OCI-LY1 (cell line): Measurements from ENCODE around the gene TMEM198.

Source experiments
- H2AFZ ChIP-seq: fragments of 200-600 bp; sonication (generic), shearing (Covaris generic); 2 replicates; pipeline ENCODE4 v1.6.0; 2014; ENCODE audit warnings: antibody characterized with exemption, mild to moderate bottlenecking, low read length
- H3F3A ChIP-seq: fragments of 200-600 bp; sonication (generic), shearing (Covaris generic); 2 replicates; pipeline ENCODE4 v1.6.0; 2014; ENCODE audit warnings: mild to moderate bottlenecking, antibody characterized with exemption, low read length, moderate library complexity; ENCODE audit not compliant: insufficient read depth
- H3K27ac ChIP-seq: fragments of 200-600 bp; sonication (generic); 2 replicates; pipeline ENCODE4 v1.5.1; 2014; ENCODE audit warnings: low read length, mixed run types, mild to moderate bottlenecking, low read depth; ENCODE audit not compliant: poor library complexity, severe bottlenecking
- H3K27me3 ChIP-seq: fragments of 200-600 bp; sonication (generic); 2 replicates; pipeline ENCODE4 v1.6.0; 2014; ENCODE audit warnings: antibody characterized with exemption, mild to moderate bottlenecking, low read length, moderate library complexity; ENCODE audit not compliant: insufficient read depth
- H3K36me3 ChIP-seq: fragments of 200-600 bp; sonication (generic); 2 replicates; pipeline ENCODE4 v1.6.1; 2014; ENCODE audit warnings: mild to moderate bottlenecking, antibody characterized with exemption, low read length, moderate library complexity, mixed read lengths; ENCODE audit not compliant: insufficient read depth
- H3K4me1 ChIP-seq: fragments of 200-600 bp; sonication (generic); 2 replicates; pipeline ENCODE4 v1.5.1; 2014; ENCODE audit warnings: mild to moderate bottlenecking, low read length, moderate library complexity; ENCODE audit not compliant: insufficient read depth, severe bottlenecking
- H3K4me2 ChIP-seq: fragments of 200-600 bp; sonication (generic), shearing (Covaris generic); 2 replicates; pipeline ENCODE4 v1.6.1; 2014; ENCODE audit warnings: low read length
- H3K4me3 ChIP-seq: fragments of 200-600 bp; sonication (generic); 2 replicates; pipeline ENCODE4 v1.5.1; 2014; ENCODE audit warnings: low read length, low read depth, mild to moderate bottlenecking, mixed read lengths; ENCODE audit not compliant: poor library complexity, severe bottlenecking
- H3K79me2 ChIP-seq: fragments of 200-600 bp; shearing (Covaris generic); 2 replicates; pipeline ENCODE4 v1.6.1; 2016; ENCODE audit warnings: mixed run types, low read length, mixed read lengths; ENCODE audit not compliant: insufficient read depth
- H3K9ac ChIP-seq: fragments of 200-600 bp; sonication (generic), shearing (Covaris generic); 2 replicates; pipeline ENCODE4 v1.6.1; 2014; ENCODE audit warnings: mild to moderate bottlenecking, low read length, mixed read lengths
- H3K9me2 ChIP-seq: fragments of 200-600 bp; sonication (generic), shearing (Covaris generic); 2 replicates; pipeline ENCODE4 v1.6.1; 2014; ENCODE audit warnings: low read depth, mild to moderate bottlenecking, low read length, mixed read lengths
- H3K9me3 ChIP-seq: fragments of 200-600 bp; shearing (Covaris generic); 2 replicates; pipeline ENCODE4 v1.6.1; 2014; ENCODE audit warnings: low read length, mixed read lengths
- H4K20me1 ChIP-seq: fragments of 200-600 bp; sonication (generic), shearing (Covaris generic); 2 replicates; pipeline ENCODE4 v1.6.0; 2016; ENCODE audit warnings: mild to moderate bottlenecking, low read length; ENCODE audit not compliant: insufficient read depth
- EZH2 ChIP-seq: fragments of 200-600 bp; sonication (generic), shearing (Covaris generic); IDR thresholded peaks from 2 replicates; pipeline ENCODE4 v1.8.0; 2017; ENCODE audit warnings: borderline replicate concordance, mixed run types, mild to moderate bottlenecking, antibody characterized with exemption, low read length, moderate library complexity, mixed read lengths
- TF ChIP-seq, protein P1 (sequence below): fragments of 200-600 bp; sonication (generic), shearing (Covaris generic); IDR thresholded peaks from 2 replicates; pipeline ENCODE4 v1.5.1; 2017; ENCODE audit warnings: mild to moderate bottlenecking, antibody characterized with exemption, low read length, moderate library complexity, mixed read lengths

Gene TMEM198

DNA sequence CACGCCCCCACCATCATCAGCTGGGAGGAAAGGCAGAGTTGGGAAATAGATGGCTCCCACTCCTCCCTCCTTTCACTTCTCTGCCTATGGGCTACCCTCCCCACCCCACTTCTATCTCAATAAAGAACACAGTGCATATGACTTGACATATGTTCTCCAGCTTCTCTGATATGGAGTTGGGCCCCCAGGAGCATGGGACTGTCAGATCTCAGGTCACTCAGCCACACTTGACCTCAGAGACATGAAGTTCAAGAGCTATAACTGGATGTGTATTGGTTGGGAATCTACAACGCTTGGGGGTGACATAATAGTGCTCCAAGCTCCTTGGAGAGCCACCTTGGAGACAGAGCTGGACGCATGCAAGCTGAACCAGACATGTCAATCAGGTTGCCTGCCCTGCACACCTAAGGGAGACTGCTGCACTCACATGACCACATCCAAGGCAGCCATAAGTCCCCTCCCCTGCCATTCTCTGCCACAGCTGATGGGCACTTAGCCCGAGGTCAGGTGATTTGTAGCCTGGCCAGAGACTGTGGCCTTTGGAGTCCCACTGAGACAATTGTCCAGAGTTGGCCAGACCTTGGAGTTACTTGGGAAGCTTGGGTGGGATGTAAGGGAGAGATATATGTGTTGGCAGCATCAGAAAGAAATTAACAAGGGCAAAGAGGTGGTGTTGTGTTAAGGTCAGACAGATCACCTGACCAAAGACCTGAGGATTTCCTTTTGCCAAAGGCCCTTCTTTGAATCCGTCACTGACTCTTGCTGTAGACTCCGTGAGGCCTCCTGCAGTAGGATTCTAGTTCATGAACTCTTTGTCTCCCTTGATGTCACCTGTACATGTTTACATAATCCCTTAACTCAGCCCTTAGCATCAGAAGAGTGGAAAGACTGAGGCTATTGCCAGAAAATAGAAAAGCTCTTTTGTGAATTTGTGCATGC, 32.0 kb downstream of the TMEM198 start:
- no peaks in the 10 kb centered on the region for H3F3A ChIP-seq
- H3K4me2 ChIP-seq, result no peak overlapping the region
- H3K9ac ChIP-seq, result no peak overlapping the region
- H3K4me1 ChIP-seq, result no peaks in the 10 kb centered on the region
- no peaks in the 10 kb centered on the region for H3K9me3 ChIP-seq
- H3K27ac ChIP-seq, result no peak overlapping the region
- H4K20me1 ChIP-seq, result no peaks in the 10 kb centered on the region
- no peak overlapping the region for H2AFZ ChIP-seq
- H3K79me2 ChIP-seq, result no peaks in the 10 kb centered on the region
- H3K36me3 ChIP-seq, result no peaks in the 10 kb centered on the region
- no peaks in the 10 kb centered on the region for H3K27me3 ChIP-seq
- no peak overlapping the region for H3K4me3 ChIP-seq
- TF ChIP-seq, protein P1, sequence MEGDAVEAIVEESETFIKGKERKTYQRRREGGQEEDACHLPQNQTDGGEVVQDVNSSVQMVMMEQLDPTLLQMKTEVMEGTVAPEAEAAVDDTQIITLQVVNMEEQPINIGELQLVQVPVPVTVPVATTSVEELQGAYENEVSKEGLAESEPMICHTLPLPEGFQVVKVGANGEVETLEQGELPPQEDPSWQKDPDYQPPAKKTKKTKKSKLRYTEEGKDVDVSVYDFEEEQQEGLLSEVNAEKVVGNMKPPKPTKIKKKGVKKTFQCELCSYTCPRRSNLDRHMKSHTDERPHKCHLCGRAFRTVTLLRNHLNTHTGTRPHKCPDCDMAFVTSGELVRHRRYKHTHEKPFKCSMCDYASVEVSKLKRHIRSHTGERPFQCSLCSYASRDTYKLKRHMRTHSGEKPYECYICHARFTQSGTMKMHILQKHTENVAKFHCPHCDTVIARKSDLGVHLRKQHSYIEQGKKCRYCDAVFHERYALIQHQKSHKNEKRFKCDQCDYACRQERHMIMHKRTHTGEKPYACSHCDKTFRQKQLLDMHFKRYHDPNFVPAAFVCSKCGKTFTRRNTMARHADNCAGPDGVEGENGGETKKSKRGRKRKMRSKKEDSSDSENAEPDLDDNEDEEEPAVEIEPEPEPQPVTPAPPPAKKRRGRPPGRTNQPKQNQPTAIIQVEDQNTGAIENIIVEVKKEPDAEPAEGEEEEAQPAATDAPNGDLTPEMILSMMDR, result no peak
- TF ChIP-seq EZH2, result no peak
- no peaks in the 10 kb centered on the region for H3K9me2 ChIP-seq

DNA sequence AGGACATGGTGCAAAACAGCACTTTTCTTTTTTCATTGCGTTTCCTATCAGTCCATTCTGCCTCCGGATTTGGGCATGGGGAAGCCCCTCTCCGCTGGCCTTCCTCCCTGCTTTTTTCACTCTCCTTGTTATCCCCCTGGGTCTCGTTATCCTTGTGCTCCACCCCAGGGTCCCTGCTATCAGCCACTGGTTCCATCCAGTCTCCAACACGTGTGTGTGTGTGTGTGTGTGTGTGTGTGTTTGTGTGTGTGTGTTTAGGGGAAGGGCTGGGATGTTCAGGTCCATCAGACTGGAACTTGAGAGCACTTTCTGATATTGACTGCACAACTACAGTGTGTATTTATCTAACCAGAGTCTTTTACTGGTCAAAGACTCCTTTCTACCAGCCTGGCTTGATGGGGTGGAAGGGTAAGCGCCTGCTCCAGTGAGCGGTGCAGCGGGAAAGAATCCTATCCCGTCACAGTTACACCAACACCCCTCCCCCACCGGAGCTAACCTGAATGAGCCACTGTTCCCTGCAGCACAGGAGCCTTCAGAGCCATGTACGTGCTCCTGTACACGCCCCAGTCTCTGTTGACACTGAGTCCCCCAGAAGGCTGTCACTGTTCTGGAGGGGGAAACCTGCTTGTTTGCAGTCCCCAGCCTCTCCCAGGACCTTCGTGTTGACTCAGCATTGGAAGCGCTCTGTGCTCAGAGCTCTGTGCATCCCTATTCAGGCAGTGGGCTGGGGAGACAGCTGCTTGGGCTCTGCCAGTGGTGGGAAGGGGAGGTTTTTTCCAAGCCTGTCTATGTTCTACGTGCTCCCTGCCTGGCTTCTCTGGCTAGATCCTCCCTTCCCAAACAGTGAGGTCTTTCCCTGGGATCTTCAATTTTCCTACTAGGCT, 32.9 kb downstream of the TMEM198 start:
- Histone ChIP-seq H3K4me2 (no peak overlapping the region), H3K9ac (no peak overlapping the region), H3F3A (no peaks in the 10 kb centered on the region), H3K9me2 (no peaks in the 10 kb centered on the region), H3K36me3 (no peaks in the 10 kb centered on the region), H3K4me1 (no peaks in the 10 kb centered on the region), H2AFZ (no peak overlapping the region), H3K9me3 (no peaks in the 10 kb centered on the region), H3K4me3 (no peak overlapping the region), H3K27me3 (no peaks in the 10 kb centered on the region), H4K20me1 (no peaks in the 10 kb centered on the region), H3K27ac (no peak overlapping the region), H3K79me2 (no peaks in the 10 kb centered on the region)
- no peak for TF ChIP-seq EZH2
- TF ChIP-seq, protein P1, result no peak

DNA sequence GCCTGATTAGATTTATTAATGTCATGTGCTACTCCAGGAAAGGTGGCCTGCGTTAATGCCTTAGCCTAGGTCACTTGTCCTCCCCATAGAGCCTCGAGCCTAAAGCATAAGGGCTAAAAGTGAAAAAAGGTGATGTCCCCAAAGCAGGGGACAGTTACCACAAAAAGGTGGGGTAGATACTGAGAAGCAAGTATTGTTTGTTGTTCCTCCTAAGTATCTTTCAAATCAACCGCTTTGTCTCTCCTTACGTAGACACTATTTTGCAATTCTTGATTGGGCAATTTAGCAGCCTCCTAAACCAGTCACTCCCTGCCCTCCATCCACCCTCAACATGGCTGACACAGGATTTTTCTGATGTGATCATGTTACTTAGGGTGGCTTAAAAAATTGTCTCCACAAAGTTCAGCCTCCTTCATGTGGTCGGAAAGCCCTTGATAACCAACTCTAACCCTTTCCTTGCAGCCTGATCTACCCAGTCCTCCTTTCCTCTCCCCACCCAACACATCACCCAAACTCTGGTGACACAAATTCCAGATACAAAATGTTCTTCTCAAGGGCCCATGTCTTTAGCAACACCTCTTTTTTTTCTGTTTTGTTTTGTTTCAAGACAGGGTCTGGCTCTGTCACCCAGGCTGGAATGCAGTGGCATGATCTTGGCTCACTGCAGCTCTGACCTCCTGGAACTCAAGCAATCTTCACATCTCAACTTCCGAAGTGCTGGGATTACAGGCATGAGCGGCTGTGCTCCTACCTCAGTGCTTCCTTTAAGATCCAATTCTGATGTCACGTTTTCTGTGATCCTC, 35.2 kb downstream of the TMEM198 start:
- Histone ChIP-seq H2AFZ (no peak overlapping the region), H3K4me2 (no peak overlapping the region), H3K9me2 (no peaks in the 10 kb centered on the region), H3K79me2 (no peaks in the 10 kb centered on the region), H3F3A (no peaks in the 10 kb centered on the region), H3K9ac (no peak overlapping the region), H3K4me3 (no peak overlapping the region), H4K20me1 (no peaks in the 10 kb centered on the region), H3K27me3 (no peaks in the 10 kb centered on the region), H3K27ac (no peak overlapping the region), H3K4me1 (no peaks in the 10 kb centered on the region), H3K9me3 (no peaks in the 10 kb centered on the region), H3K36me3 (no peaks in the 10 kb centered on the region)
- TF ChIP-seq, protein P1, result no peak
- no peak for TF ChIP-seq EZH2
